Mammary epithelial cell (primary cell): Measurements from ENCODE around the gene TENM4.

Experiments used
- EZH2 ChIP-seq: IDR thresholded peaks from 2 replicates; pipeline ENCODE4 v1.6.1; 2012; ENCODE audit warnings: low read length, inconsistent platforms, borderline replicate concordance
- TF ChIP-seq, protein P1 (sequence below), 2 donors: IDR thresholded peaks in 1 of 2; conservative IDR thresholded peaks in 1 of 2; 2 replicates each; pipeline ENCODE4 v1.5.1; 2011 to 2012; ENCODE audit warnings: inconsistent platforms in 2 of 2, low read length in 2 of 2, mild to moderate bottlenecking in 2 of 2, control low read depth in 1 of 2, low read depth in 1 of 2; ENCODE audit not compliant: insufficient read depth in 1 of 2; ENCODE audit errors: extremely low read depth in 1 of 2

DNA sequence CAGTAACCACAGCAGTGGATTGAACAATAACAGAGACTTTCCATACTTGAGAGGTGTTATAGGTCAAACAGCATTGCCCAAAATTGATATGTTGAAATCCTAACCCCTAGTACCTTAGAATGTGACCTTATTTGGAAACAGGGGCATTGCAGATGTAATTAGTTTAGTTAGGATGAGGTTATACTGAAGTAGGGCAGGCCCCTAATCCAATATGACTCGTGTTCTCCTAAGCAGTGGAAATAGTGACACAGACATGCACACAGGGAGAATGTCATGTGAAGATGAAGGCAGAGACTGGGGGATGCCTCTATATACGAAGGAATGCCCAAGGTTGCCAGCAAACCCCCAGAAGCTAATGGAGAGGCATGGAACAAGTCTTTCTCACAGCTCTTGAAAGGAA, 270.5 kb downstream of the TENM4 start:
- TF ChIP-seq, protein P1, sequence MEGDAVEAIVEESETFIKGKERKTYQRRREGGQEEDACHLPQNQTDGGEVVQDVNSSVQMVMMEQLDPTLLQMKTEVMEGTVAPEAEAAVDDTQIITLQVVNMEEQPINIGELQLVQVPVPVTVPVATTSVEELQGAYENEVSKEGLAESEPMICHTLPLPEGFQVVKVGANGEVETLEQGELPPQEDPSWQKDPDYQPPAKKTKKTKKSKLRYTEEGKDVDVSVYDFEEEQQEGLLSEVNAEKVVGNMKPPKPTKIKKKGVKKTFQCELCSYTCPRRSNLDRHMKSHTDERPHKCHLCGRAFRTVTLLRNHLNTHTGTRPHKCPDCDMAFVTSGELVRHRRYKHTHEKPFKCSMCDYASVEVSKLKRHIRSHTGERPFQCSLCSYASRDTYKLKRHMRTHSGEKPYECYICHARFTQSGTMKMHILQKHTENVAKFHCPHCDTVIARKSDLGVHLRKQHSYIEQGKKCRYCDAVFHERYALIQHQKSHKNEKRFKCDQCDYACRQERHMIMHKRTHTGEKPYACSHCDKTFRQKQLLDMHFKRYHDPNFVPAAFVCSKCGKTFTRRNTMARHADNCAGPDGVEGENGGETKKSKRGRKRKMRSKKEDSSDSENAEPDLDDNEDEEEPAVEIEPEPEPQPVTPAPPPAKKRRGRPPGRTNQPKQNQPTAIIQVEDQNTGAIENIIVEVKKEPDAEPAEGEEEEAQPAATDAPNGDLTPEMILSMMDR (conservative IDR thresholded peaks at IDR 0.05 in 1 of 2, IDR thresholded peaks at IDR 0.05 in 1 of 2; ENCODE audit: extremely low read depth in 1 of 2, insufficient read depth in 1 of 2, low read depth in 1 of 2, low read length in 2 of 2), result no peak
- no peak for TF ChIP-seq EZH2
